Measurements from ENCODE around the gene HIGD1B. TPM values are rescaled to one million over a fixed set of nuclear protein-coding genes. Genes with fewer than 3 reads are reported as not detected.

HIGD1B gene
- total and polyA plus RNA-seq, 10 of the 15 experiments (the other 5 are each of a cell fraction or from before 2014, with no cell fraction given) = 1.0 TPM; not detected in 9

DNA sequence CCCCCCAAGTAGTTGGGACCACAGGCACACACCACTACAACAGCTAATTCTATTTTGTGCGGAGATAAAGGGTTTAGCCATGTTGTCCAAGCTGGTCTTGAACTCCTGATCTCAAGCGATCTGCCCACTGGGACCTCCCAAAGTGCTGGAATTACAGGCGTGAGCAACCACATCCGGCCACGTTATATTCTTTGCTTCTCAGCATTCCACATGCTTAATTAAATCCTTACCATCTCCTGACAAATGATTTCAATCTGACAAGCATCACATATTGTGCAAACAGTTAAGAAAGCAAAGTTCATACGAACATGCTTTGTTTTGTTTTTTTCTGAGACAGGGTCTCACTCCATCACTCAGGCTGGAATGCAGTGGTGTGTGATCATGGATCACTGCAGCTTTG lies 18.2 kb downstream of the HIGD1B start:
- H3K79me2 ChIP-seq (ENCODE audit: control insufficient read depth, insufficient read depth, low read length) = no peaks in the 10 kb centered on the region
- 86% methylated on average over 6 of the region's 6 CpGs for WGBS (ENCODE audit: insufficient coverage, insufficient replicate concordance, low lambda C conversion rate, missing lambda C conversion rate)
- ChIA-PET SMC1A (ENCODE audit: uncharacterized antibody, unreplicated experiment) (interaction anchor here (0.6 to 4.4 kb wide), 3 partner anchors 66 to 825 kb away, joined by 3 to 19 read pairs (median 3); no protein-coding TSS in a partner anchor), CTCF (interaction anchor here (1.4 to 12.3 kb wide), 6 partner anchors 8 to 333 kb away, joined by 4 to 175 read pairs (median 8); no protein-coding TSS in a partner anchor), POLR2A (no interaction called here), RAD21 (ENCODE audit: unreplicated experiment) (interaction anchor here (1.0 to 2.7 kb wide), 2 partner anchors 87 to 90 kb away, joined by 3 to 13 read pairs; no protein-coding TSS in a partner anchor)
- FAIRE-seq = no peak
- H3K9me3 ChIP-seq (replicated peaks; ENCODE audit: control insufficient read depth, insufficient read depth, low read length) = no peaks in the 10 kb centered on the region
- no peak overlapping the region for H3K27ac ChIP-seq (ENCODE audit: control insufficient read depth, insufficient read depth)
- intact Hi-C loops (cut with micrococcal nuclease; ENCODE audit: unreplicated experiment) = loop anchor here (1.0 kb wide), 2 partner anchors 91 to 333 kb away; no protein-coding TSS in a partner anchor
- no TSS peak for BruUV-seq (replicated peaks)
- no peaks in the 10 kb centered on the region for H3K27me3 ChIP-seq (replicated peaks in 1 of 2; ENCODE audit: control insufficient read depth in 2 of 2, insufficient read depth in 2 of 2, low read length in 1 of 2)
- H4K20me1 ChIP-seq (ENCODE audit: control insufficient read depth, insufficient read depth) = no peaks in the 10 kb centered on the region; the same call in 1 of the 2 replicates
- ATAC-seq = no peak
- H3K4me3 ChIP-seq = no peak overlapping the region
- TF ChIP-seq POLR2AphosphoS2 (IDR thresholded peaks at IDR 0.05; ENCODE audit: low read depth, low read length) (no peak), RAD51 (IDR thresholded peaks at IDR 0.05) (no peak)
- TF ChIP-seq, protein P1, sequence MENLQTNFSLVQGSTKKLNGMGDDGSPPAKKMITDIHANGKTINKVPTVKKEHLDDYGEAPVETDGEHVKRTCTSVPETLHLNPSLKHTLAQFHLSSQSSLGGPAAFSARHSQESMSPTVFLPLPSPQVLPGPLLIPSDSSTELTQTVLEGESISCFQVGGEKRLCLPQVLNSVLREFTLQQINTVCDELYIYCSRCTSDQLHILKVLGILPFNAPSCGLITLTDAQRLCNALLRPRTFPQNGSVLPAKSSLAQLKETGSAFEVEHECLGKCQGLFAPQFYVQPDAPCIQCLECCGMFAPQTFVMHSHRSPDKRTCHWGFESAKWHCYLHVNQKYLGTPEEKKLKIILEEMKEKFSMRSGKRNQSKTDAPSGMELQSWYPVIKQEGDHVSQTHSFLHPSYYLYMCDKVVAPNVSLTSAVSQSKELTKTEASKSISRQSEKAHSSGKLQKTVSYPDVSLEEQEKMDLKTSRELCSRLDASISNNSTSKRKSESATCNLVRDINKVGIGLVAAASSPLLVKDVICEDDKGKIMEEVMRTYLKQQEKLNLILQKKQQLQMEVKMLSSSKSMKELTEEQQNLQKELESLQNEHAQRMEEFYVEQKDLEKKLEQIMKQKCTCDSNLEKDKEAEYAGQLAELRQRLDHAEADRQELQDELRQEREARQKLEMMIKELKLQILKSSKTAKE (IDR thresholded peaks at IDR 0.05; ENCODE audit: low read depth, poor library complexity, severe bottlenecking) = no peak
- H3K9ac ChIP-seq (ENCODE audit: control insufficient read depth, insufficient read depth, low read length) = no peak overlapping the region
- no peak overlapping the region for H2AFZ ChIP-seq (ENCODE audit: control insufficient read depth, low read depth, low read length)
- DNase-seq (ENCODE audit: low read depth, low spot score) = no peak
- peaks cover 24 to 38% of the 10 kb centered on the region in 2 experiments for H3K36me3 ChIP-seq (ENCODE audit: control insufficient read depth in 2 of 2, insufficient read depth in 2 of 2, low read length in 1 of 2)
- H3K4me1 ChIP-seq (ENCODE audit: control insufficient read depth, insufficient read depth, low read length) = no peaks in the 10 kb centered on the region
- H3K4me2 ChIP-seq (ENCODE audit: control insufficient read depth, insufficient read depth) = no peak overlapping the region
- in situ Hi-C loops (cut with MboI) = loop anchor here (5.0 to 25.0 kb wide), 2 partner anchors 84 to 1654 kb away; partner anchors contain the start of gene TMEM106A

DNA sequence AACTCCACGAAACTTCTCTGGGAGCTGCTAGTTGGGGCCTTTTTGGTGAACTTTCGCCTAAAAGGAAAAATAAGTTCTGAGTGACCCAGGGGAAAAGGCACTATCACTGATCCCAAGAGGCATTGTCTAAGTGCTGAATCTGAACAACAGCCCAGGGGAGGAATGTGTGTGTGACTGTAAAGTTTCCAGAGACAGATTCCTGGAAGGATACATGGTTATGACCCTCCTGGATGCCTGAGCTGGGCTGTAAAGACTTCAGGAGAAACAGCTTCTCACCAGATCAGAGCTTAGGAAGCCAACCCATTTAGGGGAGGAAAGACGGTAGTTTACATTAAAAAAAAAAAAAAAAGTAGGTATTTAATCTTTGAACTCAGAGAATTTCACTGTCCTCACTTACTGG lies 20.2 kb downstream of the HIGD1B start:
- TF ChIP-seq POLR2AphosphoS5 (IDR thresholded peaks at IDR 0.05; ENCODE audit: low read length) (peak; percentile 36; the same call in 1 of the 2 replicates), HCFC1 (IDR thresholded peaks at IDR 0.05; ENCODE audit: low read length) (no peak)
- Histone ChIP-seq H2AFZ (ENCODE audit: control insufficient read depth, low read depth, low read length) (no peak overlapping the region), H3K36me3 (ENCODE audit: control insufficient read depth in 2 of 2, insufficient read depth in 2 of 2, low read length in 1 of 2) (peaks cover 29 to 47% of the 10 kb centered on the region in 2 experiments), H3K27me3 (replicated peaks in 1 of 2; ENCODE audit: control insufficient read depth in 2 of 2, insufficient read depth in 2 of 2, low read length in 1 of 2) (no peaks in the 10 kb centered on the region), H3K4me1 (ENCODE audit: control insufficient read depth, insufficient read depth, low read length) (no peaks in the 10 kb centered on the region), H3K9me3 (replicated peaks; ENCODE audit: control insufficient read depth, insufficient read depth, low read length) (no peaks in the 10 kb centered on the region), H3K79me2 (ENCODE audit: control insufficient read depth, insufficient read depth, low read length) (no peaks in the 10 kb centered on the region), H4K20me1 (ENCODE audit: control insufficient read depth, insufficient read depth) (no peaks in the 10 kb centered on the region; the same call in 1 of the 2 replicates), H3K9ac (ENCODE audit: control insufficient read depth, insufficient read depth, low read length) (no peak overlapping the region), H3K27ac (ENCODE audit: control insufficient read depth, insufficient read depth) (no peak overlapping the region), H3K4me2 (ENCODE audit: control insufficient read depth, insufficient read depth) (no peak overlapping the region), H3K4me3 (no peak overlapping the region)
- DNase-seq (ENCODE audit: low read depth, low spot score) (no peak), FAIRE-seq (no peak), ATAC-seq (no peak)
- intact Hi-C loops (cut with micrococcal nuclease; ENCODE audit: unreplicated experiment) (no loop called here), in situ Hi-C loops (cut with MboI) (loop anchor here (5.0 to 25.0 kb wide), 2 partner anchors 86 to 1656 kb away; partner anchors contain the start of gene TMEM106A)
- no TSS peak for BruUV-seq (replicated peaks)
- RAD21 ChIA-PET (ENCODE audit: unreplicated experiment) = interaction anchor here (0.7 to 0.9 kb wide), 2 partner anchors 53 to 88 kb away, joined by 3 to 4 read pairs; no protein-coding TSS in a partner anchor
- CTCF ChIA-PET = interaction anchor here (0.7 to 12.3 kb wide), 7 partner anchors 12 to 334 kb away, joined by 3 to 175 read pairs (median 3); no protein-coding TSS in a partner anchor
- 76% methylated on average over 3 of the region's 3 CpGs for WGBS (ENCODE audit: insufficient coverage, insufficient replicate concordance, low lambda C conversion rate, missing lambda C conversion rate)
- SMC1A ChIA-PET (ENCODE audit: uncharacterized antibody, unreplicated experiment) = interaction anchor here (1.0 to 1.3 kb wide), 2 partner anchors 88 to 92 kb away, joined by 3 read pairs; no protein-coding TSS in a partner anchor
- POLR2A ChIA-PET = no interaction called here

All from GM12878 (cell line).